ENCODE data around the gene SLC40A1. TPM values are rescaled to one million over a fixed set of nuclear protein-coding genes. Genes with fewer than 3 reads are reported as not detected.
"Not testable (repeated sequence)": the region's sequence is repeated elsewhere in the genome, so short reads cannot be mapped to it uniquely, and the experiment has no call there.

SLC40A1 gene
- total and polyA plus RNA-seq, 8 donors = 21.3 to 147 (median 73.8) TPM

DNA sequence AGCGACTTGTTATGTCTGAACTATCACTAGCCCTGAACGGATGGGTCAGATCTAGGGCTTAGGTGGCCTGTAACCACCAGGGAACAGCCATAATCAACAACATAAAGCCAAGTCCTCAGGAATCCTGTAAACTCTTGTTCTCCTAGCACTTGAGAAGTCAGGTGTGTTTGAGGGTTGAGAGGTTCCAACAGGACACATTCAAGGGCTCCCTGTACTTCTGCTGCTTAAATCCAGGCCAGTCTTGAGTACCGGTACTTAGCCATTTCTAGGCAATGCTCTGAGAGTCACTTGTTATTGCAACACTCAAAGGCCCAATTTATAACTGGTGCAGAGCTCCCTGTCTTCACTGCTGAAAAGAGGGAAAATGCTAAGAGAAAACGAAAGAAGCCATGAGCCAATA is 21.6 kb upstream of the SLC40A1 start:
- intact Hi-C loops (cut with DNase I; ENCODE audit: low total_unique reads) = no loop called here
- Histone ChIP-seq H3K27me3 (no peaks in the 10 kb centered on the region), H3K36me3 (no peaks in the 10 kb centered on the region), H3K9me3 (no peaks in the 10 kb centered on the region), H3K27ac (no peak overlapping the region), H3K4me1 (no peaks in the 10 kb centered on the region), H3K4me3 (no peak overlapping the region)
- WGBS, 5 donors = 79 to 87% (median 85%) methylated on average over 4 of the region's 4 CpGs
- DNase-seq = no peak
- TF ChIP-seq CTCF (IDR thresholded peaks at IDR 0.05) = no peak
- no peak for TF ChIP-seq EP300 (IDR thresholded peaks at IDR 0.05)
- no peak for TF ChIP-seq POLR2A (IDR thresholded peaks at IDR 0.05)
- no peak for TF ChIP-seq POLR2AphosphoS5 (IDR thresholded peaks at IDR 0.05)

DNA sequence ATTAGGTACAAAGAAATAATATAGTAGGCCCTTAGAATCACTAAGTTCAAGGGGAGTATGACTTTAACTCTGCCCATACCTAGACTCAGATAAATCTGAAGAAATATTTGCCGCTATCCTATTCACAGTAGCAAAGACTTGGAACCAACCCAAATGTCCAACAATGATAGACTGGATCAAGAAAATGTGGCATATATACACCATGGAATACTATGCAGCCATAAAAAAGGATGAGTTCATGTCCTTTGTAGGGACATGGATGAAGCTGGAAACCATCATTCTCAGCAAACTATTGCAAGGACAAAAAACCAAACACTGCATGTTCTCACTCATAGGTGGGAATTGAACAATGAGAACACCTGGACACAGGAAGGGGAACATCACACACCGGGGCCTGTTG is 21.1 kb upstream of the SLC40A1 start:
- WGBS, 5 donors = 85 to 97% (median 96%) methylated on average over 2 of the region's 2 CpGs
- intact Hi-C loops (cut with DNase I; ENCODE audit: low total_unique reads); DNase-seq; H3K4me1 ChIP-seq; H3K9me3 ChIP-seq; H3K27ac ChIP-seq; H3K4me3 ChIP-seq; H3K36me3 ChIP-seq; H3K27me3 ChIP-seq: not testable (repeated sequence)

GRCh38 chr2:189601043-189601442 is 20.5 kb upstream of the SLC40A1 start:
- no peaks in the 10 kb centered on the region for H3K9me3 ChIP-seq
- TF ChIP-seq POLR2AphosphoS5 (IDR thresholded peaks at IDR 0.05) = no peak
- TF ChIP-seq POLR2A (IDR thresholded peaks at IDR 0.05) = no peak
- no peak for TF ChIP-seq EP300 (IDR thresholded peaks at IDR 0.05)
- TF ChIP-seq CTCF (IDR thresholded peaks at IDR 0.05) = no peak
- no peaks in the 10 kb centered on the region for H3K4me1 ChIP-seq
- DNase-seq = no peak
- no peaks in the 10 kb centered on the region for H3K36me3 ChIP-seq
- no peak overlapping the region for H3K4me3 ChIP-seq
- 70 to 77% (median 77%) methylated on average over 3 of the region's 3 CpGs for WGBS, 5 donors
- intact Hi-C loops (cut with DNase I; ENCODE audit: low total_unique reads) = no loop called here
- H3K27me3 ChIP-seq = no peaks in the 10 kb centered on the region
- H3K27ac ChIP-seq = no peak overlapping the region

- Histone ChIP-seq H3K4me1 (no peaks in the 10 kb centered on the region), H3K4me3 (no peak overlapping the region), H3K27ac (no peak overlapping the region), H3K9me3 (no peaks in the 10 kb centered on the region), H3K27me3 (no peaks in the 10 kb centered on the region), H3K36me3 (no peaks in the 10 kb centered on the region)
- WGBS, 5 donors = 15 to 25% (median 22%) methylated on average over 1 of the region's 1 CpG
- no peak for DNase-seq
- TF ChIP-seq CTCF (IDR thresholded peaks at IDR 0.05) (no peak), POLR2A (IDR thresholded peaks at IDR 0.05) (no peak)
- intact Hi-C loops (cut with DNase I; ENCODE audit: low total_unique reads) = no loop called here
Observed at GRCh38 chr2:189599245-189599644, 18.7 kb upstream of the SLC40A1 start.

DNA sequence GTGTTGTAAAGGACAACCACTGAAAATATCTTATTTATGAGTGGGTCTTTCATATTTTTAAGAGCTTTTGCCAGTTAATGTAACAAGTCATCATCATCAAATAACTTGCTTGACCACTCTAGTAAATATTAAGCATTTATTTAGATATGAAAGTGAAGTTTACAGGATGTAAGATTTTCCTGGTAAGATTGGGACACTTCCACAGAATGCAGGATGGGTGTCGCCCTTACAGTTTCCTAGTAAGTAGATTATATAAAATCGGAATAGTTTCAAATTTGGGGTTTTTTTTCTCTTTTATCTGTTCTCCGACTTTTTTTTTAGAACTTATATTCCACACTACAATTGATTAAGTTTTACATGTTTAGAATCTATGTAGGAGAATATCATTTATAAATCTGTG is 14.8 kb upstream of the SLC40A1 start:
- Histone ChIP-seq H3K27ac (no peak overlapping the region), H3K27me3 (no peaks in the 10 kb centered on the region), H3K9me3 (no peaks in the 10 kb centered on the region), H3K4me3 (no peak overlapping the region), H3K36me3 (no peaks in the 10 kb centered on the region), H3K4me1 (no peaks in the 10 kb centered on the region)
- no peak for TF ChIP-seq EP300 (IDR thresholded peaks at IDR 0.05)
- TF ChIP-seq POLR2A (IDR thresholded peaks at IDR 0.05) = no peak
- no peak for TF ChIP-seq POLR2AphosphoS5 (IDR thresholded peaks at IDR 0.05)
- TF ChIP-seq CTCF (IDR thresholded peaks at IDR 0.05) = no peak
- no peak for DNase-seq
- WGBS, 5 donors = 70 to 81% (median 79%) methylated on average over 3 of the region's 3 CpGs
- intact Hi-C loops (cut with DNase I; ENCODE audit: low total_unique reads) = no loop called here
